HCT116 (cell line): ENCODE measurements around the gene POFUT1. TPM values are rescaled to one million over a fixed set of nuclear protein-coding genes. Genes with fewer than 3 reads are reported as not detected.

Experiments
- ATAC-seq: fragments of 200-7000 bp; cut with Tn5 transposase; 2 replicates; pipeline ENCODE4 v1.9.1; 2020; ENCODE audit warnings: mild to moderate bottlenecking, moderate library complexity
- BruUV-seq: library from RNA; stranded (reverse); fragments of 400-500 nt; replicated peaks from 2 replicates; lab custom pipeline; 2021; lab: Mats Ljungman, UMichigan
- CTCF ChIA-PET: fragments of 300-600 bp; sonication (Branson Sonifier 250); formaldehyde crosslinking; loops from one replicate; lab custom pipeline; 2021; ENCODE audit warnings: antibody characterized with exemption; lab: Charles Lee
- POLR2A ChIA-PET: fragments of 300-600, 350-600 bp; sonication (Branson Sonifier 250); formaldehyde crosslinking; loops from one replicate; lab custom pipeline; 2021; ENCODE audit warnings: antibody characterized with exemption; lab: Charles Lee
- RAD21 ChIA-PET, 2 experiments: fragments of 300-600 bp; sonication (Branson Sonifier 250); formaldehyde crosslinking; loops; one replicate each; lab custom pipeline; 2023; ENCODE audit warnings: low total read pairs in 2 of 2; ENCODE audit not compliant: uncharacterized antibody in 2 of 2, unreplicated experiment in 2 of 2, low non-redundant PET in 1 of 2; lab: Charles Lee
- DNase-seq: peaks from one replicate; pipeline ENCODE4 v3.0.0-alpha.2; 2010; ENCODE audit warnings: low read depth, low spot score
- H2AFZ ChIP-seq: fragments of 200-600 bp; shearing (Covaris generic), sonication (generic); 2 replicates; pipeline ENCODE4 v1.6.1; 2017; ENCODE audit warnings: low read depth, mixed run types, mixed read lengths, antibody characterized with exemption, low read length; ENCODE audit not compliant: poor library complexity, severe bottlenecking
- H3K27ac ChIP-seq: 2 replicates; pipeline ENCODE4 v1.5.1; 2012; ENCODE audit warnings: low read depth, low read length
- H3K27me3 ChIP-seq: fragments of 200-600 bp; sonication (generic); 2 replicates; pipeline ENCODE4 v1.6.1; 2016; ENCODE audit warnings: mixed run types, low read length, mixed read lengths; ENCODE audit not compliant: insufficient read depth
- H3K36me3 ChIP-seq, 2 experiments: fragments of 200-500 bp in 1 of 2; fragments of 200-600 bp in 1 of 2; sonication (Bioruptor generic) in 1 of 2; sonication (generic) in 1 of 2; 2 replicates each; pipeline versions ENCODE4 v1.5.1 to v1.6.1; 2014 to 2016; ENCODE audit warnings: low read length in 2 of 2, inconsistent platforms in 1 of 2, mixed read lengths in 1 of 2, mixed run types in 1 of 2; ENCODE audit not compliant: insufficient read depth in 2 of 2, control insufficient read depth in 1 of 2
- H3K4me1 ChIP-seq, 2 experiments: fragments of 200-600 bp in 1 of 2; sonication (generic) in 1 of 2; 2 replicates each; pipeline versions ENCODE4 v1.5.1 to v1.6.1; 2012 to 2017; ENCODE audit warnings: low read length in 2 of 2, inconsistent platforms in 1 of 2, mild to moderate bottlenecking in 1 of 2, mixed read lengths in 1 of 2, mixed run types in 1 of 2, moderate library complexity in 1 of 2; ENCODE audit not compliant: insufficient read depth in 2 of 2, control insufficient read depth in 1 of 2
- H3K4me2 ChIP-seq: fragments of 200-600 bp; sonication (generic); 2 replicates; pipeline ENCODE4 v1.6.1; 2017; ENCODE audit warnings: mixed run types, low read length, mixed read lengths
- H3K4me3 ChIP-seq, 2 experiments: fragments of 200-600 bp in 1 of 2; sonication (generic) in 1 of 2; replicated peaks in 1 of 2; 2 replicates each; pipeline ENCODE4 v1.5.1; 2011 to 2016; ENCODE audit warnings: low read length in 2 of 2, control low read depth in 1 of 2, low read depth in 1 of 2, mild to moderate bottlenecking in 1 of 2, mixed read lengths in 1 of 2, mixed run types in 1 of 2
- H3K79me2 ChIP-seq: fragments of 200-600 bp; sonication (generic); 2 replicates; pipeline ENCODE4 v1.6.1; 2017; ENCODE audit warnings: mild to moderate bottlenecking, mixed run types, low read length, moderate library complexity, mixed read lengths; ENCODE audit not compliant: insufficient read depth
- H3K9ac ChIP-seq: fragments of 200-600 bp; sonication (generic); 2 replicates; pipeline ENCODE4 v1.6.1; 2016; ENCODE audit warnings: low read length, mixed read lengths
- H3K9me2 ChIP-seq: fragments of 200-600 bp; sonication (generic), shearing (Covaris generic); 2 replicates; pipeline ENCODE4 v1.6.1; 2017; ENCODE audit warnings: mixed run types, mild to moderate bottlenecking, moderate library complexity; ENCODE audit not compliant: insufficient read depth
- H3K9me3 ChIP-seq, 2 experiments: fragments of 200-500 bp in 1 of 2; fragments of 200-600 bp in 1 of 2; sonication (Bioruptor generic) in 1 of 2; sonication (generic) in 1 of 2; 2 replicates each; pipeline ENCODE4 v1.6.1; 2014 to 2017; ENCODE audit warnings: low read length in 2 of 2, mixed read lengths in 2 of 2, inconsistent platforms in 1 of 2, low read depth in 1 of 2, mild to moderate bottlenecking in 1 of 2, mixed run types in 1 of 2, moderate library complexity in 1 of 2; ENCODE audit not compliant: control insufficient read depth in 1 of 2, insufficient read depth in 1 of 2
- H4K20me1 ChIP-seq: fragments of 200-600 bp; sonication (generic), shearing (Covaris generic); 2 replicates; pipeline ENCODE4 v1.6.1; 2017; ENCODE audit warnings: mixed run types, mild to moderate bottlenecking, moderate library complexity; ENCODE audit not compliant: insufficient read depth
- CBX3 ChIP-seq: IDR thresholded peaks from 2 replicates; pipeline ENCODE4 v1.6.1; 2012; ENCODE audit warnings: low read depth
- CEBPB ChIP-seq: IDR thresholded peaks from 2 replicates; pipeline ENCODE4 v1.6.1; 2012; ENCODE audit warnings: low read depth
- EGR1 ChIP-seq: IDR thresholded peaks from 2 replicates; pipeline ENCODE4 v1.6.1; 2012; ENCODE audit warnings: low read depth
- ELF1 ChIP-seq: IDR thresholded peaks from 2 replicates; pipeline ENCODE4 v1.6.1; 2012; ENCODE audit warnings: low read depth, borderline replicate concordance
- POLR2A ChIP-seq: IDR thresholded peaks from 2 replicates; pipeline ENCODE4 v1.7.0; 2011; ENCODE audit warnings: borderline replicate concordance; ENCODE audit not compliant: insufficient read depth, insufficient read length; ENCODE audit errors: extremely low read depth
- POLR2AphosphoS5 ChIP-seq: IDR thresholded peaks from 2 replicates; pipeline ENCODE4 v1.6.1; 2011; ENCODE audit warnings: mild to moderate bottlenecking, low read depth, low read length, moderate library complexity
- SIN3A ChIP-seq: IDR thresholded peaks from 2 replicates; pipeline ENCODE4 v1.6.1; 2012; ENCODE audit warnings: low read depth
- SP1 ChIP-seq: IDR thresholded peaks from 2 replicates; pipeline ENCODE4 v1.6.1; 2012; ENCODE audit warnings: low read depth
- SRF ChIP-seq: IDR thresholded peaks from 2 replicates; pipeline ENCODE4 v1.6.1; 2012; ENCODE audit warnings: low read depth
- TCF7L2 ChIP-seq: IDR thresholded peaks from 2 replicates; pipeline ENCODE4 v1.7.0; 2011; ENCODE audit warnings: borderline replicate concordance, inconsistent platforms; ENCODE audit not compliant: insufficient read depth, insufficient read length; ENCODE audit errors: extremely low read depth
- YY1 ChIP-seq: IDR thresholded peaks from 2 replicates; pipeline ENCODE4 v1.6.1; 2011; ENCODE audit warnings: low read length, low read depth, moderate library complexity, mild to moderate bottlenecking; ENCODE audit not compliant: insufficient replicate concordance; ENCODE audit errors: extremely low read depth
- ZNF274 ChIP-seq: fragments of 200-500 bp; sonication (Bioruptor generic); IDR thresholded peaks from 2 replicates; pipeline ENCODE4 v1.6.1; 2014; ENCODE audit warnings: mild to moderate bottlenecking, low read depth, low read length, inconsistent platforms
- intact Hi-C: fragments of 100-400 bp; cut with micrococcal nuclease; formaldehyde crosslinking; loops from 2 replicates; pipeline ENCODE4 v1.10.0; 2022
- total RNA-seq: library from RNA; stranded (reverse); gene quantifications from one replicate; pipeline ENCODE4 v1.2.1, GENCODE V29; 2021; ENCODE audit not compliant: unreplicated experiment
- TF ChIP-seq, protein P1 (sequence below): IDR thresholded peaks from 2 replicates; pipeline ENCODE4 v1.6.1; 2012; ENCODE audit warnings: low read depth
- TF ChIP-seq, protein P2 (sequence below): IDR thresholded peaks from 2 replicates; pipeline ENCODE4 v1.6.1; 2011; ENCODE audit warnings: mild to moderate bottlenecking, low read length, moderate library complexity; ENCODE audit not compliant: insufficient replicate concordance; ENCODE audit errors: extremely low read depth
- TF ChIP-seq, protein P3 (sequence below), 3 experiments: fragments of 200-600 bp in 1 of 3; sonication (generic) in 1 of 3; IDR thresholded peaks in 2 of 3; conservative IDR thresholded peaks in 1 of 3; 2 replicates each; pipeline ENCODE4 v1.5.1; 2012 to 2017; ENCODE audit warnings: low read depth in 2 of 3, low read length in 2 of 3, antibody characterized with exemption in 1 of 3, borderline replicate concordance in 1 of 3, control low read depth in 1 of 3, mild to moderate bottlenecking in 1 of 3, mixed read lengths in 1 of 3, mixed run types in 1 of 3, moderate library complexity in 1 of 3; ENCODE audit not compliant: insufficient read depth in 1 of 3
- TF ChIP-seq, protein P4 (sequence below): IDR thresholded peaks from 2 replicates; pipeline ENCODE4 v1.6.1; 2012
- TF ChIP-seq, protein P5 (sequence below): IDR thresholded peaks from 2 replicates; pipeline ENCODE4 v1.6.1; 2012

The POFUT1 gene
- total RNA-seq, 1 experiment from 2014 or later: 34.5 TPM

DNA sequence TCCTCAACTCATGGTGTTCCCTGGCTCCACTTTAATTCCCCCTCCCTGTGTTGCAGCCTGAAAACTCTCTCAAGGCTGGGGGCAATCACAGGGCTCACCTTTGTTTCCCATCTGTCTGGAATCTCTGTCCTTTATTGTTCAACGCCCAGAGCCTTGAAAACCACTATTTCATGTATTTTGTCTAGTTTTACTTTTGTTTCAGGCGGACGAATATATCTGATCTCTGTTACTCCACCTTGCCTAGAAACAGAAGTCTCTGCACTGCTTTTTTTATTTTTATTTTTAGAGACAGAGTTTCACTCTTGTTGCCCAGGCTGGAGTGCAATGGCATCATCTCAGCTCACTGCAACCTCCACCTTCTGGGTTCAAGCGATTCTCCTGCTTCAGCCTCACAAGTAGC lies 27.7 kb upstream of the POFUT1 start:
- TF ChIP-seq CEBPB (no peak), YY1 (no peak), ZNF274 (no peak), CBX3 (no peak), POLR2A (no peak), TCF7L2 (no peak), SRF (no peak), POLR2AphosphoS5 (no peak), EGR1 (no peak), SIN3A (no peak), SP1 (no peak), ELF1 (no peak)
- TF ChIP-seq, protein P1, sequence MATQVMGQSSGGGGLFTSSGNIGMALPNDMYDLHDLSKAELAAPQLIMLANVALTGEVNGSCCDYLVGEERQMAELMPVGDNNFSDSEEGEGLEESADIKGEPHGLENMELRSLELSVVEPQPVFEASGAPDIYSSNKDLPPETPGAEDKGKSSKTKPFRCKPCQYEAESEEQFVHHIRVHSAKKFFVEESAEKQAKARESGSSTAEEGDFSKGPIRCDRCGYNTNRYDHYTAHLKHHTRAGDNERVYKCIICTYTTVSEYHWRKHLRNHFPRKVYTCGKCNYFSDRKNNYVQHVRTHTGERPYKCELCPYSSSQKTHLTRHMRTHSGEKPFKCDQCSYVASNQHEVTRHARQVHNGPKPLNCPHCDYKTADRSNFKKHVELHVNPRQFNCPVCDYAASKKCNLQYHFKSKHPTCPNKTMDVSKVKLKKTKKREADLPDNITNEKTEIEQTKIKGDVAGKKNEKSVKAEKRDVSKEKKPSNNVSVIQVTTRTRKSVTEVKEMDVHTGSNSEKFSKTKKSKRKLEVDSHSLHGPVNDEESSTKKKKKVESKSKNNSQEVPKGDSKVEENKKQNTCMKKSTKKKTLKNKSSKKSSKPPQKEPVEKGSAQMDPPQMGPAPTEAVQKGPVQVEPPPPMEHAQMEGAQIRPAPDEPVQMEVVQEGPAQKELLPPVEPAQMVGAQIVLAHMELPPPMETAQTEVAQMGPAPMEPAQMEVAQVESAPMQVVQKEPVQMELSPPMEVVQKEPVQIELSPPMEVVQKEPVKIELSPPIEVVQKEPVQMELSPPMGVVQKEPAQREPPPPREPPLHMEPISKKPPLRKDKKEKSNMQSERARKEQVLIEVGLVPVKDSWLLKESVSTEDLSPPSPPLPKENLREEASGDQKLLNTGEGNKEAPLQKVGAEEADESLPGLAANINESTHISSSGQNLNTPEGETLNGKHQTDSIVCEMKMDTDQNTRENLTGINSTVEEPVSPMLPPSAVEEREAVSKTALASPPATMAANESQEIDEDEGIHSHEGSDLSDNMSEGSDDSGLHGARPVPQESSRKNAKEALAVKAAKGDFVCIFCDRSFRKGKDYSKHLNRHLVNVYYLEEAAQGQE: no peak
- TF ChIP-seq, protein P2, sequence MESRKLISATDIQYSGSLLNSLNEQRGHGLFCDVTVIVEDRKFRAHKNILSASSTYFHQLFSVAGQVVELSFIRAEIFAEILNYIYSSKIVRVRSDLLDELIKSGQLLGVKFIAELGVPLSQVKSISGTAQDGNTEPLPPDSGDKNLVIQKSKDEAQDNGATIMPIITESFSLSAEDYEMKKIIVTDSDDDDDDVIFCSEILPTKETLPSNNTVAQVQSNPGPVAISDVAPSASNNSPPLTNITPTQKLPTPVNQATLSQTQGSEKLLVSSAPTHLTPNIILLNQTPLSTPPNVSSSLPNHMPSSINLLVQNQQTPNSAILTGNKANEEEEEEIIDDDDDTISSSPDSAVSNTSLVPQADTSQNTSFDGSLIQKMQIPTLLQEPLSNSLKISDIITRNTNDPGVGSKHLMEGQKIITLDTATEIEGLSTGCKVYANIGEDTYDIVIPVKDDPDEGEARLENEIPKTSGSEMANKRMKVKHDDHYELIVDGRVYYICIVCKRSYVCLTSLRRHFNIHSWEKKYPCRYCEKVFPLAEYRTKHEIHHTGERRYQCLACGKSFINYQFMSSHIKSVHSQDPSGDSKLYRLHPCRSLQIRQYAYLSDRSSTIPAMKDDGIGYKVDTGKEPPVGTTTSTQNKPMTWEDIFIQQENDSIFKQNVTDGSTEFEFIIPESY: no peak
- TF ChIP-seq, protein P3, sequence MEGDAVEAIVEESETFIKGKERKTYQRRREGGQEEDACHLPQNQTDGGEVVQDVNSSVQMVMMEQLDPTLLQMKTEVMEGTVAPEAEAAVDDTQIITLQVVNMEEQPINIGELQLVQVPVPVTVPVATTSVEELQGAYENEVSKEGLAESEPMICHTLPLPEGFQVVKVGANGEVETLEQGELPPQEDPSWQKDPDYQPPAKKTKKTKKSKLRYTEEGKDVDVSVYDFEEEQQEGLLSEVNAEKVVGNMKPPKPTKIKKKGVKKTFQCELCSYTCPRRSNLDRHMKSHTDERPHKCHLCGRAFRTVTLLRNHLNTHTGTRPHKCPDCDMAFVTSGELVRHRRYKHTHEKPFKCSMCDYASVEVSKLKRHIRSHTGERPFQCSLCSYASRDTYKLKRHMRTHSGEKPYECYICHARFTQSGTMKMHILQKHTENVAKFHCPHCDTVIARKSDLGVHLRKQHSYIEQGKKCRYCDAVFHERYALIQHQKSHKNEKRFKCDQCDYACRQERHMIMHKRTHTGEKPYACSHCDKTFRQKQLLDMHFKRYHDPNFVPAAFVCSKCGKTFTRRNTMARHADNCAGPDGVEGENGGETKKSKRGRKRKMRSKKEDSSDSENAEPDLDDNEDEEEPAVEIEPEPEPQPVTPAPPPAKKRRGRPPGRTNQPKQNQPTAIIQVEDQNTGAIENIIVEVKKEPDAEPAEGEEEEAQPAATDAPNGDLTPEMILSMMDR (IDR thresholded peaks at IDR 0.05 in 2 of 3, conservative IDR thresholded peaks at IDR 0.05 in 1 of 3; ENCODE audit: borderline replicate concordance in 1 of 3, insufficient read depth in 1 of 3, low read depth in 2 of 3, low read length in 2 of 3): no peak
- TF ChIP-seq, protein P4, sequence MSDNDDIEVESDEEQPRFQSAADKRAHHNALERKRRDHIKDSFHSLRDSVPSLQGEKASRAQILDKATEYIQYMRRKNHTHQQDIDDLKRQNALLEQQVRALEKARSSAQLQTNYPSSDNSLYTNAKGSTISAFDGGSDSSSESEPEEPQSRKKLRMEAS: no peak
- TF ChIP-seq, protein P5, sequence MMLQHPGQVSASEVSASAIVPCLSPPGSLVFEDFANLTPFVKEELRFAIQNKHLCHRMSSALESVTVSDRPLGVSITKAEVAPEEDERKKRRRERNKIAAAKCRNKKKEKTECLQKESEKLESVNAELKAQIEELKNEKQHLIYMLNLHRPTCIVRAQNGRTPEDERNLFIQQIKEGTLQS: no peak
- BruUV-seq: no TSS peak
- RAD21 ChIA-PET: no interaction called here
- ATAC-seq (no peak), DNase-seq (no peak)
- H3K9ac ChIP-seq: no peak overlapping the region
- H3K27me3 ChIP-seq: no peaks in the 10 kb centered on the region
- no peak overlapping the region for H3K27ac ChIP-seq
- H3K9me3 ChIP-seq: no peaks in the 10 kb centered on the region
- no peaks in the 10 kb centered on the region for H3K36me3 ChIP-seq
- no peaks in the 10 kb centered on the region for H3K9me2 ChIP-seq
- CTCF ChIA-PET: no interaction called here
- no peaks in the 10 kb centered on the region for H4K20me1 ChIP-seq
- H3K79me2 ChIP-seq: no peaks in the 10 kb centered on the region
- H2AFZ ChIP-seq: no peak overlapping the region
- no peaks in the 10 kb centered on the region for H3K4me1 ChIP-seq
- no peak overlapping the region for H3K4me3 ChIP-seq
- intact Hi-C loops: no loop called here
- POLR2A ChIA-PET: no interaction called here
- no peak overlapping the region for H3K4me2 ChIP-seq
